NCI-H446 treated with DMSO at 0.1 percent for 48 hours (cell line): Measurements from ENCODE around the gene OR5M3.

Source experiments
- DNase-seq: peaks from one replicate; lab custom pipeline; 2025; lab: John Stamatoyannopoulos, UW

Gene OR5M3

GRCh38 chr11:56473252-56473651 lies at the start of gene OR5M3:
TSS of gene OR5M3 (minus strand) at chr11:56473352. CDS start at chr11:56470497, 2,855 bp downstream.
- DNase-seq = no peak

DNA sequence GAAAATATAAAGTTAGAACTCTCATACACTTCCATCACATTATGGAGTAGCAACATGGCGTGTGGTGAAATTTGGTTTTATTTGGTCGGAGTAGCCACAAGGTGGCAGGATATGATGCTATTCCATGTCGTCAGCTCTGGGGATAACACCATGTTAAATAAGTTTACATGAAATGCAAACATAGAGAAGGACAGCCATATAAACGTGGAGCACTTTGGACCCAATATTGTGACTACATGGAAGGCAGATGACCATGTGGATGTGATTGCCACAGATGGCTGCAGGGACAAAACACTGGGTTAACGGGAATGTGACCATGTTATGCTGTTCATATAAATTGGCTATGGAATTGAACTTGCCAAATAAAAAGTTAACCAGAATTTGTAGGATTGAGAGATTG lies 48.9 kb upstream of the OR5M3 start:
- DNase-seq = no peak

- DNase-seq = no peak
These were observed 40.1 kb upstream of the OR5M3 start for GRCh38 chr11:56513280-56513679.

DNA sequence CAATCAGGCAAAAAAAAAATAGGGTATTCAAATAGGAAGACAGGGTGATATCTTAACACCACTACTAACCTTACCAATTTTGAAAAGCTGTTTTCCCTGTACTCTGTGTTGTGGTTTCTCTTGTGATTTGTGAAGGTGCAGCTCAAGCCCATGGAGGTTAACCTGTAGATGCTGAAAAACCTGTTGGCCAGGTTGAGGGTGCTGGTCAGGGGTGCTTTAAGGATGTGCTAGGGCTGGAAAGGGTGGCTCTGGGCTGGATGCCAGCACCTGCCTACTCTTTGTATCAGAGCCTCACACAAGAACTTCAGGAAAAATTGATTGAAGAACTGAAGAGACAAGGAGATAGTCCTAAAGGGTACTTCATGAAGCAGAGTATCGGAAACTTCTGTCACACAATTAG lies 36.3 kb upstream of the OR5M3 start:
- DNase-seq = no peak

- DNase-seq = no peak
These were observed 23.9 kb upstream of the OR5M3 start for GRCh38 chr11:56497010-56497409.

DNA sequence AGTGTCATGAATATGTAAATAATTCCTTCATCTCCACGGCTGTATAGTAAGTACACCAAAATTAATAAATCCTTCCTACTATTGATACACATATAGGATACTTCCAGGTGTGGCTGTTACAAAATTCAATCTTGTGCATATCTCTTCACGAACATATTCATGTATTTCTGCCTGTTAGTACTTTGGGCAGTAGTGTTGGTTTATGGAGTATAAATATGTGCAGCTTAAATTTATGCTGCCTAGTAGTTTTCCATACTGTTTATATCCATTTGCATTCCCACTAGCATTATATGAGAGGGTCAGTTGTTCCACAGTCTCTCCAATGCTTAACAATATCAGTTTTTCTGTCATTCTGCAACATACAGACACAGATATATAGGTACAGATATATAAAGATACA lies 22.0 kb upstream of the OR5M3 start:
- DNase-seq = no peak

- no peak for DNase-seq
These were observed 18.1 kb upstream of the OR5M3 start, which contains the start of gene OR5M8 for GRCh38 chr11:56491270-56491669. TSS of gene OR5M8 (minus strand) at chr11:56491370. CDS start at chr11:56491370, 0 bp downstream.

DNA sequence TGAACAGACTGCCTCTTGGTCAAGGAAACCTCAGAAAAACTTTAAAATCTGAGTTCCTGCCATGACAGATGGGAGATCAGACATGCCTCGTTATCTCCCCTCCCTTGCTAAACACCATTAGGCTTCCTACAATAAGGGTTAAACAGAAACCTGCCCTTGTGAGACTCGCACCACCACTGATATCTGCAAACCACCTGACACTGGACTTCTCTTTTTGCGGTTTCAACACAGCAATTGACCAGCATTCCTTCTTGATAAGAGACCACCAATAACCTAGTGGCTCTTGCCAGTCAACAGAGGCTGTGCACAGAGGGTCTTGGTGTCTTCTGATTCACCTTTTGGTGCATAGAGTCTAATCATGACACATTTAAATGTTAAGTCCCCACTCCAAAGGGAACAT lies 13.6 kb upstream of the OR5M3 start:
- no peak for DNase-seq

DNA sequence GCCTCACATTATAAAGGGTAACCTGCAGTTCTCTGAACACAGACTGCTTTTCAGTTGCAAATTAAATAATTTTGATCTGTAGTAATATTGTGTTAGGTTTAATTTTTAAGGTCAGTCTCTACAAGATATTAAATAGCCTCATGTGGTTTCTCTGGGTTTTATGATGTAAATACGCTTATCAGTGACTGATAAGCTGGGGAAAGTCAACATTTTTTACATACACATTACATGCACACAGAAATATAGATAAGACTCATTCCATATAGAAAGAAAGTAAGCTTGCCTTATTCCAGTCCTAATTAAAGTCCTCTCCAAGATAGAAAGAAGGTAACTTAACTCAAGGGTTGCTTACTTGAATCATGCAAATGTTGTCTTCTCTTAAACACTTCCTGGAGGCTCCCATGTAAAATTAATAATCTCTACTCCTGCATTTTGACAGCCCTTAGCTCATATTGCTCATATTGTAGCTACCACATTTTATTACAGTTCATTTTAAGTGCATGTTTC lies 1.6 kb upstream of the OR5M3 start:
- no peak for DNase-seq

DNA sequence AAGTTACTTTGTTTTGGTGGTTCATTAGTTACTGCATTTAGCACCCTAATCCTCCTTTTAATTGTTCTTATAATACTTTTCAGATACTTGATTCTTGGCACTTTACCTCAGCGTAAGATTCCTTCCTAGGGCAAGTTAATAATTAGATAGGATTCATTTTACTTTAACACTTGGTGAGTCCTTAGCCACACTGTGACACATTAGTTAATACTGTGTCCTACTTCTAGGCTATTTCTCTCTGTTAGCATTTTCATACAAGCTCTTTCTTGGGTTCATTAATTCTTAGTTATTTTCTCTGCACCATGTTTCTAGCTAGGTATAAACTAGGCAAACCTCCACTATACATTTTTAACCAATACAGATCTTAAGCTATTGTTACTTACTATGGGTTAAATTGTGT lies 16.1 kb downstream of the OR5M3 start:
- DNase-seq = no peak

DNA sequence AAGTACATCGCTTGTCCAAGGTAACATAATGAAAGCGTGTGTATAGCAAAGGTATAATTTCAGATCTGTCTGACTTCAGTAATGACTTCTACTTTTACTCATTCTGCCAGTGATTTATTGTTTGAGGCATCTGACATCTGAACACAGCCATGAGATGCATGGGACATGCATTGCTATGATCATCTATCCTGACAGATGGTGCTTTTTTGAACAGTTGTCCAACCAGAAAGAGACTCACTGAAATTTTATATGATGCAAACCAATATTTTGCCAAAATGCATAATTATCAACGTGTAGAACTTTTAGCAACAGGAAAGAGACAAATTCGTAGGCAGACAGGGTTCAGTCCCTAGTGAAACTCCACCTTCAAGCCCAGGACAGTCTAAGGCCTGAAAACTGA lies 19.6 kb downstream of the OR5M3 start:
- DNase-seq = no peak
